NCI-H1048 (cell line): ENCODE results near the gene ZNF177.
A peak's percentile ranks its signal among the peaks of the same experiment; 100 is the strongest.

Source experiments
- DNase-seq: peaks from one replicate; lab custom pipeline; 2025; lab: John Stamatoyannopoulos, UW

The ZNF177 gene

GRCh38 chr19:9430444-9430843 is 67.6 kb downstream of the ZNF177 start:
- DNase-seq, result no peak

- peak; percentile 13 for DNase-seq
Observed at GRCh38 chr19:9431475-9431874, 68.7 kb downstream of the ZNF177 start.
